ENCODE results near the gene ADAT2.

The ADAT2 gene

DNA sequence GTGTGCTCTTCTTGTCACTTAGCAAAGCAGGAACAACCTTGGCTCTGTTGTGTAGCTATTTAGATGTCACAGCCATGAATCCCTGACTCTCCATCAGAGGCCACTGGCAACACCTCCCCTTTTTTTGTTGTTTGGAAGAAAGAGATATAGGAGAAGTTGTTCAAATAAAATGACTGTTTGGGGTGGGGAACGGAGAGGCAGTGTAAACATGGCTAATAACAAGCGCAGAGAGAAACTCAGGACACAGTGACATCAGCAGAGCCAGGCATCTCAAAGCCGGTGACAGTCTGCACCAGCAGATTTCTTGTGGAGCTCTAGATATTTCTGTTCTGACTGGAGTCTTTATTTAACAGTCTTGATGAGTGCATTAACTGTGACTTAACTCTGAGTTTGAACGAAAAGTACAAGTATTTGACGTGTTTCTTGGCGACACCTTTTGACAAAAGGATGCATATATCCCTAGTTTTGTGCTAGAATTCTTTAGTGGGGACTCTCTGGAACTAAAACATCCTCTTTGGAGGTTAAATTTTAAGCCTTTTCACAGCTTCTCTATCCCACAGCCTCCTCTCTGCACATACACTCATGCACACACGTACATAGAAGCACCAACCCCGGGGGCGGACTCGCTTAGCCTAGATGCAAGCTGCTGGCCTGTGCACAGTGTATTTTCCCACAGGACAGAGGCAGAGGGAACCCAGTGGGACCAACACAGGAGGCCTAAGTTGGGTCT lies 53.8 kb downstream of the ADAT2 start:
- Histone ChIP-seq H3K36me3 (ENCODE audit: insufficient read depth, low read length) (no peaks in the 10 kb centered on the region), H3K79me2 (ENCODE audit: control insufficient read depth, insufficient read depth, low read length, unreplicated experiment) (no peaks in the 10 kb centered on the region), H3K4me3 (ENCODE audit: low read depth, low read length) (no peak overlapping the region), H3K27me3 (ENCODE audit: insufficient read depth, low read length) (no peaks in the 10 kb centered on the region), H3K4me1 (ENCODE audit: control insufficient read depth, insufficient read depth, low read length, unreplicated experiment) (peaks cover 11% of the 10 kb centered on the region), H2AFZ (ENCODE audit: low read length, unreplicated experiment) (no peak overlapping the region), H3K27ac (ENCODE audit: low read depth, low read length) (no peak overlapping the region)

DNA sequence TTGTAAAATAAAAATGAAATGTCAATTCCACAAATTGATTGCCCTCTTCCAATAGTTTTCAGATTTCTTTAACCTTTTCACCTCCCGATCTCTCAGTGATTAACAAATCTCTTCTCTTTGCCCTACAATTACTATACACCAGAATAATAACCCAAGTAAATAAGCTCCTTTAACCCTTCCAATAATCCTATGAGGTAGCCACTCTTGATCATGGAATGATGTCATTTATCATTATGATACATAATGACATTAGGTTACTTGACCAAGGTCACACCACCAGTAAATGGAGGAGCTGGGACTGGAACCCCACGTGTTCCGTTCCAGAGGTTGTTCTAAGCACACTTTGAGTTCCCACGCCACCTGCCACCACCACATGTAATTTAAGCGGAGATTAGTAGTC lies 54.8 kb downstream of the ADAT2 start:
- H3K27ac ChIP-seq (ENCODE audit: low read depth, low read length): no peak overlapping the region
- H3K79me2 ChIP-seq (ENCODE audit: control insufficient read depth, insufficient read depth, low read length, unreplicated experiment): no peaks in the 10 kb centered on the region
- H3K4me1 ChIP-seq (ENCODE audit: control insufficient read depth, insufficient read depth, low read length, unreplicated experiment): peaks cover 11% of the 10 kb centered on the region
- no peaks in the 10 kb centered on the region for H3K27me3 ChIP-seq (ENCODE audit: insufficient read depth, low read length)
- H3K4me3 ChIP-seq (ENCODE audit: low read depth, low read length): no peak overlapping the region
- no peak overlapping the region for H2AFZ ChIP-seq (ENCODE audit: low read length, unreplicated experiment)
- no peaks in the 10 kb centered on the region for H3K36me3 ChIP-seq (ENCODE audit: insufficient read depth, low read length)

DNA sequence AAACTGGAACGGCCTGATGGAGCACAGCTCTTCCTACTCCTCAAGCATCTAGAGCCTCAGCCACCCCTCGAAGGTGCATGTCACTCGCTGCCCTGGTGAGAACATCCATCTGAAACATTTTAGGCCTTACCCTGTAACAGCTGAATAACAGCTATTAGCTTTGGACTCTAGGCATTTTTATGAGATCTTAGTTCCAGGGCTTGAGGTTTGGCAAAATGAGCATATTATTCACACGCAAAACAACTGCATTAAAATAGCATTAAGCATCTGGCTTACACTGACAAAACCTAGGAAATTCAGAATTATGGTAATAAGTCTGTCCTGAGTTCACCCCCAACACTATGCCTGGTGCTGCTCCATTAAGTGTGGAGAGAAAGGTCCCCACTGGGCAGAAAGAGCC lies 56.1 kb downstream of the ADAT2 start:
- Histone ChIP-seq H3K27ac (ENCODE audit: low read depth, low read length) (no peak overlapping the region), H3K4me1 (ENCODE audit: control insufficient read depth, insufficient read depth, low read length, unreplicated experiment) (peaks cover 11% of the 10 kb centered on the region), H2AFZ (ENCODE audit: low read length, unreplicated experiment) (no peak overlapping the region), H3K36me3 (ENCODE audit: insufficient read depth, low read length) (no peaks in the 10 kb centered on the region), H3K79me2 (ENCODE audit: control insufficient read depth, insufficient read depth, low read length, unreplicated experiment) (no peaks in the 10 kb centered on the region), H3K4me3 (ENCODE audit: low read depth, low read length) (no peak overlapping the region), H3K27me3 (ENCODE audit: insufficient read depth, low read length) (no peaks in the 10 kb centered on the region)

- Histone ChIP-seq H3K36me3 (ENCODE audit: insufficient read depth, low read length) (no peaks in the 10 kb centered on the region), H3K79me2 (ENCODE audit: control insufficient read depth, insufficient read depth, low read length, unreplicated experiment) (no peaks in the 10 kb centered on the region), H3K4me3 (ENCODE audit: low read depth, low read length) (no peak overlapping the region), H3K27me3 (ENCODE audit: insufficient read depth, low read length) (peaks cover 2% of the 10 kb centered on the region; the same call in 1 of the 2 replicates), H2AFZ (ENCODE audit: low read length, unreplicated experiment) (no peak overlapping the region), H3K27ac (ENCODE audit: low read depth, low read length) (no peak overlapping the region), H3K4me1 (ENCODE audit: control insufficient read depth, insufficient read depth, low read length, unreplicated experiment) (no peaks in the 10 kb centered on the region)
Measured at GRCh38 chr6:143390278-143390677, 60.2 kb downstream of the ADAT2 start.

DNA sequence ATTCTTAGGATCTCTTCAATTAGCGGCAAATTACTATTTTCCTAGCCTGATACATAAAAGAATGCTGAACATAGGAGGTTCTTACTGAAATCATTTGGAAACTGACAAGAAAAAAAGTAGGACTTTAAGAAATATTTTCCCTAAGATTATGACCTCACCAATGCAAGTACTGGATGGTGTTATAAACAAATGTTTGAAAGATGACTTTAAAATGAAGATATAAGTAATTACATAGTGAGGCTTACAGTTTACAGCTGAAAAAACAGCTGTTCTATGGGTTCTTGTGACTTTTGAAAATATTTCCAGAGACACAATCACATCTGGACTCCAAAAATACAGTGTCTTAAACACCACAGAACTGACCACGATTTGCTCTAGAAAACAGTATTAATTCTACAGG lies 64.9 kb downstream of the ADAT2 start:
- peaks cover 15% of the 10 kb centered on the region for H3K27me3 ChIP-seq (ENCODE audit: insufficient read depth, low read length)
- H2AFZ ChIP-seq (ENCODE audit: low read length, unreplicated experiment): no peak overlapping the region
- H3K4me1 ChIP-seq (ENCODE audit: control insufficient read depth, insufficient read depth, low read length, unreplicated experiment): no peaks in the 10 kb centered on the region
- no peak overlapping the region for H3K4me3 ChIP-seq (ENCODE audit: low read depth, low read length)
- H3K27ac ChIP-seq (ENCODE audit: low read depth, low read length): no peak overlapping the region
- H3K36me3 ChIP-seq (ENCODE audit: insufficient read depth, low read length): no peaks in the 10 kb centered on the region
- no peaks in the 10 kb centered on the region for H3K79me2 ChIP-seq (ENCODE audit: control insufficient read depth, insufficient read depth, low read length, unreplicated experiment)

DNA sequence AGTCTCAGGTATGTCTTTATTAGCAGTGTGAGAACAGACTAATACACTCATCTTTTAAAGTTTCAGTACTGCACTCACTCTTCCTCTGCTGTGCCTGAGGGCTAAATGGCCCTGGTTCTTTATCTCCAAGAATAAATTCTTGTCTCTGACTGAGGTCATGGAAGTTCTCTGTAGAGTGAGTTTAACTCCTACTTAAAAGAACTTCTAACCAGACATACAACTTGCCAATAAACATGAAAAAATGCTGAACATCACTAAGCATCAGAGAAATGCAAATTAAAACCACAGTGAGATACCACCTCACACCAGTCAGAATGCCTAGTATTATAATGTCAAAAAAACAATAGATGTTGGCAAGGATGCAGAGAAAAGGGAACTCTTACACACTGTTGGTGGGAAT lies 73.6 kb downstream of the ADAT2 start:
- peaks cover 38% of the 10 kb centered on the region for H3K27me3 ChIP-seq (ENCODE audit: insufficient read depth, low read length)
- no peaks in the 10 kb centered on the region for H3K4me1 ChIP-seq (ENCODE audit: control insufficient read depth, insufficient read depth, low read length, unreplicated experiment)
- H3K36me3 ChIP-seq (ENCODE audit: insufficient read depth, low read length): no peaks in the 10 kb centered on the region
- no peak overlapping the region for H3K4me3 ChIP-seq (ENCODE audit: low read depth, low read length)
- H3K79me2 ChIP-seq (ENCODE audit: control insufficient read depth, insufficient read depth, low read length, unreplicated experiment): no peaks in the 10 kb centered on the region
- H2AFZ ChIP-seq (ENCODE audit: low read length, unreplicated experiment): no peak overlapping the region
- H3K27ac ChIP-seq (ENCODE audit: low read depth, low read length): no peak overlapping the region

DNA sequence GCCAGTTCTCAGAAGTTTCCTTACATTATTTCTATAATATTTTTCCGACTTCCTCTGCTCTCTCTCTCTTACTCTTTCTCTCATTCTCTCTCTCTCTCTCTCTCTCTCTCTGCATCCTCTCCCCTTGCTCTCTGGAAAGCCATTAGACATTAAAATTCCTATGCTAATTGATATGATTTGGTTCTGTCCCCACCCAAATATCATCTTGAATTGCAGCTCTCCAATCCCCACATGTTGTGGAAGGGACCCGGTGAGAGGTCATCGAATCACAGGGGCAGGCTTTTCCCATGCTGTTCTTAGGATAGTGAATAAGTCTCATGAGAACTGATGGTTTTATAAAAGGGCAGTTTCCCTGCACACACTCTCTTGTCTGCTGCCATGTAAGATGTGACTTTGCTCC lies 74.1 kb downstream of the ADAT2 start:
- H3K4me3 ChIP-seq (ENCODE audit: low read depth, low read length): no peak overlapping the region
- H3K27ac ChIP-seq (ENCODE audit: low read depth, low read length): no peak overlapping the region
- H3K4me1 ChIP-seq (ENCODE audit: control insufficient read depth, insufficient read depth, low read length, unreplicated experiment): no peaks in the 10 kb centered on the region

GRCh38 chr6:143375022-143375585 lies 75.4 kb downstream of the ADAT2 start:
- H3K27ac ChIP-seq (ENCODE audit: low read depth, low read length): no peak overlapping the region
- H3K27me3 ChIP-seq (ENCODE audit: insufficient read depth, low read length): peaks cover 31% of the 10 kb centered on the region
- H2AFZ ChIP-seq (ENCODE audit: low read length, unreplicated experiment): no peak overlapping the region
- H3K36me3 ChIP-seq (ENCODE audit: insufficient read depth, low read length): no peaks in the 10 kb centered on the region
- no peaks in the 10 kb centered on the region for H3K4me1 ChIP-seq (ENCODE audit: control insufficient read depth, insufficient read depth, low read length, unreplicated experiment)
- no peak overlapping the region for H3K4me3 ChIP-seq (ENCODE audit: low read depth, low read length)
- no peaks in the 10 kb centered on the region for H3K79me2 ChIP-seq (ENCODE audit: control insufficient read depth, insufficient read depth, low read length, unreplicated experiment)

More for the DNA sequence above, 74.1 kb downstream of the ADAT2 start:
- Histone ChIP-seq H2AFZ (ENCODE audit: low read length, unreplicated experiment) (no peak overlapping the region), H3K79me2 (ENCODE audit: control insufficient read depth, insufficient read depth, low read length, unreplicated experiment) (no peaks in the 10 kb centered on the region), H3K36me3 (ENCODE audit: insufficient read depth, low read length) (no peaks in the 10 kb centered on the region), H3K27me3 (ENCODE audit: insufficient read depth, low read length) (peaks cover 38% of the 10 kb centered on the region)

DNA sequence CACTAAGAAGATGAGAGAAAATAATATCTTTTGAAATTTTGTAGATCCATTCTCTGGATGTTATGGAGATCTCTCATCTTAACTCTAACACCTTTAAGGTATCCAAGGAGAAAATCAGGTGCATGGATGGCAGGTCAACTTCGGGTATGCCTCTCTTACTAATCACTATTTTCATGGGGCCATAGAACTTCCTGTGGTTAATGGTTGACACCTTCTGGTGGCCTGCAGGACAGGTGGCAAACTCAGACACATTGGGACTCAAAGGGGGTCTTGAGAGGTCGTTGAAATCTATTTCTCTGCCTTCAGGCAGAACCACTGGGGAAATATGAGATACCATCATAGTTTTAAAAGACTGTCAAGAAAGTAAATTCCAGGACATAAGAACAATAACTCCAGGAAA lies 76.5 kb downstream of the ADAT2 start:
- Histone ChIP-seq H3K27ac (ENCODE audit: low read depth, low read length) (no peak overlapping the region), H3K4me3 (ENCODE audit: low read depth, low read length) (no peak overlapping the region), H2AFZ (ENCODE audit: low read length, unreplicated experiment) (no peak overlapping the region), H3K4me1 (ENCODE audit: control insufficient read depth, insufficient read depth, low read length, unreplicated experiment) (no peaks in the 10 kb centered on the region), H3K79me2 (ENCODE audit: control insufficient read depth, insufficient read depth, low read length, unreplicated experiment) (no peaks in the 10 kb centered on the region), H3K36me3 (ENCODE audit: insufficient read depth, low read length) (no peaks in the 10 kb centered on the region), H3K27me3 (ENCODE audit: insufficient read depth, low read length) (peaks cover 24% of the 10 kb centered on the region; the same call in 1 of the 2 replicates)

Data from ACC112 (cell line).